SIG-M5 (cell line): ENCODE results near the gene GOLGA8O.
"Not testable (repeated sequence)": the region's sequence is repeated elsewhere in the genome, so short reads cannot be mapped to it uniquely, and the experiment has no call there.

Experiments
- DNase-seq: peaks from one replicate; lab custom pipeline; 2025; lab: John Stamatoyannopoulos, UW

GOLGA8O gene, protein sequence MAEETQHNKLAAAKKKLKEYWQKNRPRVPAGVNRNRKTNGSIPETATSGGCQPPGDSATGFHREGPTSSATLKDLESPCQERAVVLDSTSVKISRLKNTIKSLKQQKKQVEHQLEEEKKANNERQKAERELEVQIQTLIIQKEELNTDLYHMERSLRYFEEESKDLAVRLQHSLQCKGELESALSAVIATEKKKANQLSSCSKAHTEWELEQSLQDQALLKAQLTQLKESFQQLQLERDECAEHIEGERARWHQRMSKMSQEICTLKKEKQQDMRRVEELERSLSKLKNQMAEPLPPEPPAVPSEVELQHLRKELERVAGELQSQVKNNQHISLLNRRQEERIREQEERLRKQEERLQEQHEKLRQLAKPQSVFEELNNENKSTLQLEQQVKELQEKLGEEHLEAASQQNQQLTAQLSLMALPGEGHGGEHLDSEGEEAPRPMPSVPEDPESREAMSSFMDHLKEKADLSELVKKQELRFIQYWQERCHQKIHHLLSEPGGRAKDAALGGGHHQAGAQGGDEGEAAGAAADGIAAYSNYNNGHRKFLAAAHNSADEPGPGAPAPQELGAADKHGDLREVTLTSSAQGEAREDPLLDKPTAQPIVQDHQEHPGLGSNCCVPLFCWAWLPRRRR

DNA sequence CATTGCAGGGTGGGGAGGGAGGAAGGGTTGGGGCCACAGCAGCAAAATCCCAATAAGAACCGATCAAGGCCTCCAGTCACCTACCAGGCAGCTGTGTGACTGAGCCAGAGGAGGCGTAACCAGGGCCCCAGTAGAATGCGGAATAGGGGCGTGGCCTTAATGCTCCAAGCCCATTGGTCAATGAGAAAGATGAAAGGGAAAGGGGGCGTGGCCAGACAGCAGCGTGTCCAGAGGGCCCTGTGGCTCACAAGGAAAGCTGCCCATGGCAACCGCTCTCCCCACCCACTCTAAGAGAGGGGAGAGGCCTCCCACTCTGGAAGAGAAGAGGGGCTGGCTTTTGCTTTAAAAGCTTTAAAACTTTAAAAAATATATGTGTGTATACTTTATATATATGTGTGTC lies at the start of gene GOLGA8O:
GOLGA8O (minus strand) TSS at position 101 of the 400 bp plus-strand sequence; CDS start at position 3, 98 bp downstream.
- DNase-seq, result not testable (repeated sequence)

DNA sequence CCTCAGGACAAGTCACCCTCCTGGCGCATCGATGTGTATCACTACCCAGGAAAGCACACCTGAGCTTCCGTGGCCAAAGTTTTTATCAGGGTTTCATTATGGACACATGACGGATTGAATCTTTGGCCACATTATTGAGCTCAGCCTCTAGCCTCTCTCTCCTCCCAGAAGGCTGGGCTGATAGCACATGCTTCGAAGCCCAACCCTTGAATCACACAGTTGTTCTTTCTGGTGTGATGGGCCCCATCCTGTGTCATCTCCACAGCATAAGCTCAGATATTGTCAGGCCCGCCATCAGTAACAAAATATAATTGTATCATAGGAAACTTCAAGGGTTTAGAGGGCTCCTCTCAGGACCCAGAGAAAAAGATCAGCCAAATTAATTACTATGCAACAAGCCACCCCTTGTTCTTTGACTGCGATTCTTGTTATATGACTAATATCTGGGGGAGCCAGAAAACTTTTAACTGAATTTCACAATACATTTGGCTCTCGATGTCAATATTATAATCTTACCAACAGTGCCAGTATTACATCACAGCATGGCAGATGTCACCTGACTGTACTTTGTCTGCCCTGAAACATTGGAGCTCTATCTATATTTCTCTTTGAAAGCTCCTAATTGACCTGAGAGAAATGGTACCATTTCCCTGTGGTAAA lies 48.8 kb upstream of the GOLGA8O start:
- not testable (repeated sequence) for DNase-seq

GRCh38 chr15:32502946-32503345 lies 47.5 kb upstream of the GOLGA8O start:
- not testable (repeated sequence) for DNase-seq

DNA sequence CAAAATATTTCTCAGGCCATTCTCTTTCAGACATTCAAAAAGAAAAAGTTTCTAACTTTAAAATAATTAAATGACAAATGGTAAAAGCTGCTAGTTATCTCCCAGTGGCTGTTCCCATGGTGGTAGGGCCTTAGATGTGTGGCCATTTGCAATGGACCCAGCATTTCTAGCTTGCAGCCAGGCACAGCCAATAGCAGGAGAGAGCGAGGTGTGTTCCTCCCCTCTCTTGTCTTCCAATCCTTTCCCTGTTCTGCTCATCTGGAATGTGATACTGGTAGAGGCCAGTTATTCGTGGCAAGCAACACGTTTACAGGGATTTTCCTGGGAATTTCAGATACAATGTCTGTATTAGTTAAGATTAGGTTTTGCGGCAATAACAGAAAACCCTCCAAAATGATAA lies 37.3 kb upstream of the GOLGA8O start:
- DNase-seq, result not testable (repeated sequence)

DNA sequence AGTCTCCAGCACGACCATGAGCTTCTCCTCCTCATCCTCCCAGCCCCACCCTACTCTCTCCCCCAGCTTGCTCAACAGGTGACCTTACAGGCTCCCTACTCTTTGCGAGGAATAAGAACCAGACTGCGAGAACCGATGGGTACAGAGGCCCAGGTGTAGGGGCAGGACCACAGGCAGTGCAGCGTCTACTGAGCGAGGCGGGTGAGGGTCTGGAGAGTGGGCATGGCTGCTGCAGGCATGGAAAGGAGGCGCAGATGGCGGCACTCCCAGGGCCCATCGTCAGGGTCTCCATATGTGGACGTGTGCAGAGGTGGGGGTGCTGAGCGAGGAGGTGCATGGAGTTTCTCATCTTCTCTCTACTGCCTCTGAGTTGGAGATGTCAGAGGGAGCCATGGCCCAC lies 31.0 kb upstream of the GOLGA8O start:
- DNase-seq, result not testable (repeated sequence)

DNA sequence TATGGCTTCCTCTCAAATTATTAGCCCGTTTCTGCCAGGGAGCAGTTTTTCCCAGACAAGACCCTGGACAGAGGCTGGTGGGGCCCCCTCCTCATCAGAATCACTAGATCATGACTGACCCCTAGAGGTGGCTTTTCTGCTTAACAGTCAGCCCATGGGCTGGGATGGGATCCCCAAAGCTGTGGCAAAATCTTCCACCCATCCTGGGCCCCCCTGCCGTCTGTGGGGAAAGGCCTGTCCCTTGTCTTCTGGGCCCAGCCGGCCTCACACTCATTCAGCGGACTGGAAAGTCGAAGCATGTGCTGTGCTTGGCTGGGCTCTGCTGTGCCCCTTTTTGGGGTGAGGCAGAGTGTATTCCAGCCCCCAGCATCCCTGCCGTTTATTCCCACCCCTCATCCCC lies 27.9 kb upstream of the GOLGA8O start:
- not testable (repeated sequence) for DNase-seq

DNA sequence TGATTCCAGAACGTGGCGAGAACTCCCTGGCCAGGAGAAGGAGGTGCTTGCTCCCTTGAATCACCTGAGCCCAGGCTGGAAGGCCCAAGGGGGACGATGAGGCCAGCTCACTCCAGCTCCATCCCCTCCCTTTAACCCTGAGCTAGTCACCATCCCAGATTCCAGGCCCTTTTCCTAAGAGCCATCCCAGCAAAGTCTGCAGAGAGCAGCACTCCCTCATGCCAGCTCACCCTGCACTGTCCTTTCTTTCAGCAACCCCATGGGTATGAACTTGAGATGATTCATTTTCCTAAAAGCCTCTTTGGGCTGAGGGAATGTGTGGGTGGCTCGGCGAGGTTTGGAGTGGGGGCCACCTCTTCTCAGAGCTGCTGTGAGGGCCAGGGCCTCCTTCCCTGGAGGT lies 26.2 kb upstream of the GOLGA8O start:
- DNase-seq, result not testable (repeated sequence)

GRCh38 chr15:32468076-32468475 lies 12.6 kb upstream of the GOLGA8O start:
- DNase-seq, result not testable (repeated sequence)

GRCh38 chr15:32440445-32440977 lies 14.9 kb downstream of the GOLGA8O start:
- DNase-seq, result not testable (repeated sequence)

DNA sequence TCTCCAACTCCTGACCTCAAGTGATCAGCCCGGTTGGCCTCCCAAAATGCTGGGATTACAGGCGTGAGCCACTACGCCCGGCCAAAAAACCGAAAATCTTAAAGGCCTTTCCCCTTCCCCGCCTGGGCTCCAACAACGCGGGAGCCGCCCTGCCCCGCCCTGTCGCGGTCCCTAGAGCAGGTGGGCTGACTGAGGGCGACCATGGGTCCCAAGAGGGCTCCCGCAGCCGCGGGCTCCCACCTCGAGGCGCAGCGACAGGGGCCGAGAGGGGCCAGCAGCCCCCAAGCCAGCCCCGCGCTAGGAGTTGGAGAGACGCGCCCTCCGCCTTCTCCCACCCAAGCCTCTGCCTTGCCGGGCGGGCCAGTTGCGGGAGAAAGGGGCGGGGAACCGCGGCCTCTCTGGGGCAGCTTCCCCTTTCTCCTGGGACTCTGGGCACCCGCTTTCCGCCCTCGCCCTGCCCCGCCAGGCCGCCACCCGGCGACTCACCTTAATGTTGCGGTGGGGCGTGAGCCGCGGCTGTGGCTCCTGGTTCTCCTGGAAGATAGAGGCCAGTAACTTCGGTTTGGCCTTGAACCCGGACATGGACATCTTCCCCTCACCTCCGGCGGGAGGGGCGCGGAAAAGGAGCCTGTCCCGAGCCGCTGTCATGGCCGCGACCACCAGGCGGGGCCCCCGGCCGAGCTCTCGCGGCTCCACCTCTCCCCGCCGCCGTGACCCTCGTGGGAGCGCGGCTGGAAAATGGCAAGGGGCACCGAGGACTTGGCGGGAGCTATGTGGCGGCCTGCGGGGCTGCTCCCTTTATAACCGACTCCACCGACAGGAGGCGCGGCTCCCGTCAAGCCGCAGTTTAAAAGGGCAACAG lies 21.1 kb downstream of the GOLGA8O start:
- not testable (repeated sequence) for DNase-seq

DNA sequence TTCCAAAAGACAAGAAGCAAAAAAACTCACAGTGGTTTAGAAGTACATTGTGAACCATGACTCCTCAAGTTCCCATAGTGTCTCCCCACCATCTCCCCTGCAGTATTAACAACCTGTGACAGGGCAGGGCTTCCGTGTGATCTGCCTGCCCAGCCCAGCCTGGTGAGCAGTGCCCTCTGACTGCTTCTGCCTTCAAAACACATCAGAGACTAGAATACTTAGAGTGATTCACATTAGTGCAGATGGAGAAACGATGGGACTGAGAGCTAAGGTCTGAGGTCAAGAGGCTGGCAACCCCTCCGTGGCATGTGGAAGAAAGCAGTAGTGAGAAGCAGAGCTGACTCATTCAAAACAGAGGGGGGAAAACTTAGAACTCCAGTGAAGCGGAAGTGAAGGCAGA lies 27.8 kb downstream of the GOLGA8O start:
- DNase-seq, result not testable (repeated sequence)

DNA sequence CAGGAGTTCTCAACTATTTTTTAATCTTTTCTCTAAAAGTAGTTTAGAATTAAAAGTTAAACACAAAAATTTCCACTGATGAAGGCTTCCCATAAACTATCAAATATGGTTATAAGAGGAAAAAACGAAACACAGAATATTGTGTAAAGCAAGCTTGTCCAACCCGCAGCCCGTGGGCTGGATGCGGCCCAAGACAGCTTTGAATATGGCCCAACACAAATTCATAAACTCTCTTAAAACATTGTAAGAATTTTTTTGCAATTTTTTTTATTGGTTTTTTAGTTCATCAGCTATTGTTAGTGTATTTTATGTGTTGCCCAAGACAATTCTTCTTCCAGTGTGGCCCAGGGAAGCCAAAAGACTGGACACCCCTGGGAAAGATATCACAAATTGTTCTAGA lies 28.9 kb downstream of the GOLGA8O start:
- not testable (repeated sequence) for DNase-seq

- not testable (repeated sequence) for DNase-seq
These were observed 47.5 kb downstream of the GOLGA8O start for GRCh38 chr15:32407903-32408302.

DNA sequence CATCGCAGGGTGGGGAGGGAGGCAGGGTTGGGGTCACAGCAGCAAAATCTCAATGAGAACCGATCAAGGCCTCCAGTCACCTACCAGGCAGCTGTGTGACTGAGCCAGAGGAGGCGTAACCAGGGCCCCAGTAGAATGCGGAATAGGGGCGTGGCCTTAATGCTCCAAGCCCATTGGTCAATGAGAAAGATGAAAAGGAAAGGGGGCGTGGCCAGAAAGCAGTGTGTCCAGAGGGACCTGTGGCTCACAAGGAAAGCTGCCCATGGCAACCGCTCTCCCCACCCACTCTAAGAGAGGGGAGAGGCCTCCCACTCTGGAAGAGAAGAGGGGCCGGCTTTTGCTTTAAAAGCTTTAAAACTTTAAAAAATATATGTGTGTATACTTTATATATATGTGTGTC lies 52.2 kb downstream of the GOLGA8O start, which contains the start of gene GOLGA8K:
GOLGA8K (minus strand) TSS at position 101 of the 400 bp plus-strand sequence; CDS start at position 3, 98 bp downstream.
- DNase-seq, result not testable (repeated sequence)

DNA sequence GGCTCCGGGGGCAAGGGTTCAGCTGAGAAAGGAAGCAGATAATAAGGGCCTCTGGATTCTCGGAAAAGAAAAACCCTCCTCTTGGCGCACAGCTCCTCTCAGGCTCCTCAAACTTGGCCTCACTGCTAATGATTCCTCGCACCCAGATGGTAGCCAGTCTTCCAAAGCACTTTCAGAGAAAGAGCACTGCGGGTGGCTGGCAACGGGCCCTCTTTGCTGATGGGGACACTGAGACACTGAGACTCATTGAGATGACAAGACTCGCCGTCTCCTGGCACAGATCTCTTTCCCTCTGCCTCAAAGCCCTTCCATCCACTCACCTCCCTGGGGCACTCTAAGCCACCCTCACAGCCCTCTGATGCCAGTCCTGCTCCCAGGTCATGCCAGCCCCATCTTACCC lies 58.9 kb downstream of the GOLGA8O start:
- not testable (repeated sequence) for DNase-seq
